AG09309 (cell line): ENCODE results near the gene PHGDH.

Experiments
- DNase-seq: peaks from one replicate; pipeline ENCODE4 v3.0.0-alpha.2; 2010; ENCODE audit warnings: low read depth
- H3K4me3 ChIP-seq: 2 replicates; pipeline ENCODE4 v1.5.1; 2011; ENCODE audit warnings: mild to moderate bottlenecking, low read depth, low read length, moderate library complexity; ENCODE audit not compliant: control insufficient read depth
- TF ChIP-seq, protein P1 (sequence below): IDR thresholded peaks from 2 replicates; pipeline ENCODE4 v1.5.1; 2011; ENCODE audit warnings: mild to moderate bottlenecking, low read depth, low read length, inconsistent platforms; ENCODE audit not compliant: insufficient read depth, control insufficient read depth; ENCODE audit errors: missing control alignments

PHGDH gene

DNA sequence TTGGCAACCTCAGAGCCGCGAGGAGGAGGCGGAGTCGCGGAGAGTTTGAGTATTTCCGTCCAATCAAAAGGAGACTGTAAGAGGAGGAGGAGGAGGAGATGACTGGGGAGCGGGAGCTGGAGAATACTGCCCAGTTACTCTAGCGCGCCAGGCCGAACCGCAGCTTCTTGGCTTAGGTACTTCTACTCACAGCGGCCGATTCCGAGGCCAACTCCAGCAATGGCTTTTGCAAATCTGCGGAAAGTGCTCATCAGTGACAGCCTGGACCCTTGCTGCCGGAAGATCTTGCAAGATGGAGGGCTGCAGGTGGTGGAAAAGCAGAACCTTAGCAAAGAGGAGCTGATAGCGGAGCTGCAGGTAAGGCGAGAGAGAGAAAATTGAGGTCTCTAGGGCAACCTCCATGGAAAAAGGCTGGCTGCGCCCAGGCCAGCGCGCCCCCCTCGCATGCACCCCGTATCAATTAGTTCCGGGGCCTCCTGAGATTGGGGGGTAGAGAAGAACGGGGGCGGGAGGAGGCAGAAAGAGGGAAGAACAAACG lies at the start of gene PHGDH:
Gene PHGDH, plus strand, starts transcription at position 131 of the 538 bp plus-strand sequence. Its CDS starts 89 bp downstream, at position 220.
- TF ChIP-seq, protein P1, sequence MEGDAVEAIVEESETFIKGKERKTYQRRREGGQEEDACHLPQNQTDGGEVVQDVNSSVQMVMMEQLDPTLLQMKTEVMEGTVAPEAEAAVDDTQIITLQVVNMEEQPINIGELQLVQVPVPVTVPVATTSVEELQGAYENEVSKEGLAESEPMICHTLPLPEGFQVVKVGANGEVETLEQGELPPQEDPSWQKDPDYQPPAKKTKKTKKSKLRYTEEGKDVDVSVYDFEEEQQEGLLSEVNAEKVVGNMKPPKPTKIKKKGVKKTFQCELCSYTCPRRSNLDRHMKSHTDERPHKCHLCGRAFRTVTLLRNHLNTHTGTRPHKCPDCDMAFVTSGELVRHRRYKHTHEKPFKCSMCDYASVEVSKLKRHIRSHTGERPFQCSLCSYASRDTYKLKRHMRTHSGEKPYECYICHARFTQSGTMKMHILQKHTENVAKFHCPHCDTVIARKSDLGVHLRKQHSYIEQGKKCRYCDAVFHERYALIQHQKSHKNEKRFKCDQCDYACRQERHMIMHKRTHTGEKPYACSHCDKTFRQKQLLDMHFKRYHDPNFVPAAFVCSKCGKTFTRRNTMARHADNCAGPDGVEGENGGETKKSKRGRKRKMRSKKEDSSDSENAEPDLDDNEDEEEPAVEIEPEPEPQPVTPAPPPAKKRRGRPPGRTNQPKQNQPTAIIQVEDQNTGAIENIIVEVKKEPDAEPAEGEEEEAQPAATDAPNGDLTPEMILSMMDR = no peak
- peak; percentile 80 for DNase-seq
- peak within 1 kb of the TSS; percentile 97 for H3K4me3 ChIP-seq

DNA sequence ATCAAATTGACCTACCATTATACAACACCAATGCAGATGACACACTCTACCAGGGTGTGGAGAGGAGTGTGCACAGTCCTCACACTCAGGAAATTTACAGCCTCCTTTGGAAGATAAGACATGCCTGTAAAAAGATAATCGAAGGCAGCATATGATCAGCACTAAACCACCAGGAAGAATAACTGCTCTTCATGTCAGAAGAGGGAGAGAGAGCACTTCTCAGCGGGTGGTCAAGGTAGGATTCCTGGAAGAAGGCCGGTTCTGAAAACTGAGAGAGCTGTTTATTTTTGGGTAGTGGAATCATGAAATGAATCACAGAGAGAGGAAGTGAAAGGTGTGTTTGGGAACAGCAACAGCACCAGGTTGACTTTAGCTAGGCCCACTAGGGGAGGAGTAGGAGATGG lies 49.7 kb upstream of the PHGDH start:
- TF ChIP-seq, protein P1 = no peak
- no peak for DNase-seq
- H3K4me3 ChIP-seq = no peak overlapping the region

DNA sequence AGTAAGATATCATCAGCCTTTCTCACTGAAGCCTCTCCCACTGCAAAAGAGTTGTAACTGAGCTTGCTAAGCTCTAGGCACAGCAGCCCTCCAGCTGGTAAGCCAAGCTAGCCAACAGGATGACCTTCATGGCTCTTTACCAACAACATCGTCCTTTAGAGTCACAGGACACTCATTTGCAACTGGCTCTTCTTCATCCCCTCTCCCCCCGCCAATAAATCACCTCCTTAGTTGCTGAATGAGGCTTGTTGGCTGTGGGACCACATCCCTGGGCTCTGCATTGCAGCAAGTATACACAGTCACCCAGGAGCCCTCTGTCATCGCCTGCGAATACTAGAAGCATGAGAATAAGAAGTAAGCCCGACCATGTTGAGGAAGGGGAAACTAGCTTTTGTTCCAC lies 47.7 kb upstream of the PHGDH start:
- no peak overlapping the region for H3K4me3 ChIP-seq
- DNase-seq = no peak
- TF ChIP-seq, protein P1 = no peak

DNA sequence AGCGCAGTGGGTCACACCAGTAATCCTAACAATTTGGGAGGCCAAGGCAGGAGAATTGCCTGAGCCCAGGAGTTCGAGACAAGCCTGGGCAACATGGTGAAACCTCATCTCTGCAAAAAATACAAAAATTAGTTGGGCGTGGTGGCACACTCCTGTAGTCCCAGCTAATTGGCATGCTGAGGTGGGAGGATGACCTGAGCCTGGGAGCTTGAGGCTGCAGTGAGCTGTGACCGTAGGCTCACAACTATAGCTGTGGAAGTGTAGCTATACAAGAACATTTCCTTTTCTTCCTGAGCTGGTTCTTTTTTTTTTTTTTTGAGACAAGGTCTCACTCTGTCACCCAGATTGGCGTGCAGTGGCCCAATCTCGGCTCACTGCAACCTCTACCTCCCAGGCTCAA lies 44.6 kb upstream of the PHGDH start:
- TF ChIP-seq, protein P1 = no peak
- H3K4me3 ChIP-seq = no peak overlapping the region
- no peak for DNase-seq

DNA sequence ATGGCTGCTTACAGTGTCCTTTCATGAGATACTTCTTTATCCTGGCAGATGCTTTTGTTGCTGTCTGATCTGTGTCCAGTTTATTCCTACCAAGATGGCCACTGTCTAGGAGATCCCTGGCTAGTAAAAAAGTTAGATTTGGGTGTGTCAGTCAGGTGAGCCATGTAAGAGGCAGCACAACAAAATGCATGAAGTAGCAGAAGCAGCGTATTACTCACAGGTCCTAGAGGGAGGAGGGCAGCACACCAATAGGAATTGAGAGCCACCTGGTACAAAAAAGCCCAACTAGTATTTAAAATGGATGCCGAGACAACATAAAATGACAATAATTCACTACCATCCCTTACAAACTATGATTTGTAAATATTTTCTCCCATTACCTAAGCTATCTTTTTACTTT lies 40.8 kb upstream of the PHGDH start:
- no peak for DNase-seq
- TF ChIP-seq, protein P1 = no peak
- no peak overlapping the region for H3K4me3 ChIP-seq

DNA sequence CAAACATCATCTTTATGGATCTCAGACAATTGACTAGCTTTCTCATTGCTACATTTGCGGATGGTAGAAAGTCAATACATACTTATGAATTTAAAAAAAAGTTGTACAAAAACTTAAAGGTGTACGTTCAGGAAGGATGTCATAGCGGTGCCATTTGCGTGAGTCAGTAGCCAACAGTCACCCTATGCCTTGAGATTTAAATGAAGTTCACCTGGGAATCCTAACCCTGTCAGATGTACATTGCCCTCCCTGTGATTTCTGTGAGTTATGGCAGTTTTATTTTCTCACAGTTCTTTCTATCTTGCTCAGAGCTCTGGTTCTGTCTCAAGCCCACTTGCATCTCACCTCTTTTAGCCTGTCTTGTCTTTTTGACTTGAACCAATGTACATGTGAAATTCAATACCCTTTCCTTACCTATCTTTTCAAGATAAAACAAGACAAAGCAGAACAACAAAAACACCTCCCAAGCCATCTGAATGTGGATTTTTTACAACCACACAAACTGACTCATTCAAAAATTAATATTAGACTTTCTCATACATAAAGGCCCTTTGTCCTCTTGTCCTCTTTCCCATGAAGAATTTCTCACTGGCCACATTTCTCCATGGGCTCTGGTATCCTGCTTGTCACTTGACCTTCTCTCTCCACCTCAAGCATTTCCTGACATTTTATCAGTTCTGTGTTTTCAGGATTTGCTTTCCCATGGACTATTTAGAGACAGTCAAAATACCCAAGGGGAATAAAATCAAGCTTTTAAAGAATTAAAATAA lies 38.4 kb upstream of the PHGDH start:
- TF ChIP-seq, protein P1 = no peak
- H3K4me3 ChIP-seq = no peak overlapping the region
- no peak for DNase-seq
